ENCODE data around the gene TICAM1. TPM values are rescaled to one million over a fixed set of nuclear protein-coding genes. Genes with fewer than 3 reads are reported as not detected.

The TICAM1 gene
- total and polyA plus RNA-seq, 2 of the 8 experiments (the other 6 are each of a cell fraction or from before 2014, with no cell fraction given), result 0.41 to 0.65 TPM

DNA sequence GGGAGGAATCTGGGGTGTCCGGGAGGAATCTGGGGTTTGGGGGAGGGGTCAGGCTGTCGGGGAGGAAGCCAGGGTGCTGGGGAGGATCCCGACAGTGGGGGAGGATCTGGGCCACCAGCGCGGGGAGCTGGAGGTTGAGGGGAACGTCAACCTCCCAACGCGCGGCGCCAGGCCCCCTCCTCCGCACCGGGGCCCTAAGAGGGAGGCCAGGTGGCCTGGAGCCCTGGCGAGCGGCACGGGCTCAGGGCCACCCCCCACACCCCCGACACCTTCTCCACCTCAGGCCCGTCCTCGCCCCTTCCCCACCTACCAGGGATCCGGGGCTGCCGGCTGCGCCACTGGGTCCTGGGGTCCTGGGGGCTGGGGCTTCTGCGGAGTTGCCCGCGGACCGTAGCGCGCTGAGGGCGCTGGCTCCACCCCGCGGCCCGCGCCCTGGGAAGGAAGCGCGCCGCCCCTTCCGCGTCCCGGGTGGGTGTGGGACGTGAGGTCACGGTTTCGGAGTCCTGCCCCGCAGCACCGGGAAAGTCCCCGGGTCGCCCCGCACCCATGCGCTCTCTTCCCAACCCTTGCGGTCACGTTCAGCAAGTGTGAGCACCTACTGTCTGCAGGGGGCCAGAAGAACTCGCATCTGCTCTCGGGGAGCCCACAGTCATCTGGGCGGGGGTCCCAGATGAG is at the start of gene TICAM1 (continued):
- TF ChIP-seq KDM4A (IDR thresholded peaks at IDR 0.05; ENCODE audit: low read depth, low read length, severe bottlenecking) (no peak), ASH2L (IDR thresholded peaks at IDR 0.05; ENCODE audit: low read length) (peak; percentile 22), NANOG (IDR thresholded peaks at IDR 0.05; ENCODE audit: insufficient read depth, low read depth, low read length, poor library complexity, severe bottlenecking) (no peak), RNF2 (IDR thresholded peaks at IDR 0.05; ENCODE audit: borderline replicate concordance, low read depth, low read length, missing control alignments, poor library complexity, severe bottlenecking) (peak; percentile 8), ATF2 (IDR thresholded peaks at IDR 0.05; ENCODE audit: low read length) (no peak), NRF1 (IDR thresholded peaks at IDR 0.05; ENCODE audit: low read depth, low read length) (no peak), SP4 (IDR thresholded peaks at IDR 0.05; ENCODE audit: low read length) (no peak), TAF1 (IDR thresholded peaks at IDR 0.05; ENCODE audit: low read depth, low read length) (no peak), PHF8 (conservative IDR thresholded peaks at IDR 0.05; ENCODE audit: low read depth, low read length) (0 out of 2 replicates have a peak, but pooled peaks have one; percentile 31), TCF12 (IDR thresholded peaks at IDR 0.05; ENCODE audit: low read depth, low read length) (no peak), CHD1 (IDR thresholded peaks at IDR 0.05; ENCODE audit: low read depth, low read length) (no peak), GABPA (IDR thresholded peaks at IDR 0.05; ENCODE audit: borderline replicate concordance, insufficient read depth, low read length) (0 out of 2 replicates have a peak, but pooled peaks have one; percentile 23), TBP (IDR thresholded peaks at IDR 0.05; ENCODE audit: low read depth, low read length) (no peak), RFX5 (IDR thresholded peaks at IDR 0.05; ENCODE audit: borderline replicate concordance, low read depth, low read length) (no peak)
- TF ChIP-seq, protein P1, sequence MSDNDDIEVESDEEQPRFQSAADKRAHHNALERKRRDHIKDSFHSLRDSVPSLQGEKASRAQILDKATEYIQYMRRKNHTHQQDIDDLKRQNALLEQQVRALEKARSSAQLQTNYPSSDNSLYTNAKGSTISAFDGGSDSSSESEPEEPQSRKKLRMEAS (IDR thresholded peaks at IDR 0.05), result peak; percentile 16; the same call in 1 of the 2 replicates

Measured in H1 (cell line).